Neural cell (in vitro differentiated cells): ENCODE measurements around the gene CAMK1D.
"Not testable (repeated sequence)": the region's sequence is repeated elsewhere in the genome, so short reads cannot be mapped to it uniquely, and the experiment has no call there.

ENCODE experiments used
- CTCF ChIP-seq: fragments of 450-650 bp; IDR thresholded peaks from 2 replicates; pipeline ENCODE4 v1.5.1; 2014; ENCODE audit warnings: antibody characterized with exemption, mild to moderate bottlenecking, moderate library complexity; ENCODE audit not compliant: poor library complexity, severe bottlenecking
- EZH2 ChIP-seq: fragments of 200-600, 300-800 bp; shearing (Covaris generic), sonication (generic); IDR thresholded peaks from 2 replicates; pipeline ENCODE4 v1.6.1; 2014; ENCODE audit warnings: antibody characterized with exemption, low read length, borderline replicate concordance, mild to moderate bottlenecking; ENCODE audit not compliant: insufficient read depth, poor library complexity, severe bottlenecking
- POLR2AphosphoS5 ChIP-seq: IDR thresholded peaks from 2 replicates; pipeline ENCODE4 v1.6.1; 2012
- TF ChIP-seq, protein P1 (sequence below): IDR thresholded peaks from 2 replicates; pipeline ENCODE4 v1.6.1; 2012; ENCODE audit warnings: borderline replicate concordance

GRCh38 chr10:12354696-12355095, 5.3 kb downstream of the CAMK1D start:
- TF ChIP-seq POLR2AphosphoS5, EZH2, CTCF: not testable (repeated sequence)
- TF ChIP-seq, protein P1, sequence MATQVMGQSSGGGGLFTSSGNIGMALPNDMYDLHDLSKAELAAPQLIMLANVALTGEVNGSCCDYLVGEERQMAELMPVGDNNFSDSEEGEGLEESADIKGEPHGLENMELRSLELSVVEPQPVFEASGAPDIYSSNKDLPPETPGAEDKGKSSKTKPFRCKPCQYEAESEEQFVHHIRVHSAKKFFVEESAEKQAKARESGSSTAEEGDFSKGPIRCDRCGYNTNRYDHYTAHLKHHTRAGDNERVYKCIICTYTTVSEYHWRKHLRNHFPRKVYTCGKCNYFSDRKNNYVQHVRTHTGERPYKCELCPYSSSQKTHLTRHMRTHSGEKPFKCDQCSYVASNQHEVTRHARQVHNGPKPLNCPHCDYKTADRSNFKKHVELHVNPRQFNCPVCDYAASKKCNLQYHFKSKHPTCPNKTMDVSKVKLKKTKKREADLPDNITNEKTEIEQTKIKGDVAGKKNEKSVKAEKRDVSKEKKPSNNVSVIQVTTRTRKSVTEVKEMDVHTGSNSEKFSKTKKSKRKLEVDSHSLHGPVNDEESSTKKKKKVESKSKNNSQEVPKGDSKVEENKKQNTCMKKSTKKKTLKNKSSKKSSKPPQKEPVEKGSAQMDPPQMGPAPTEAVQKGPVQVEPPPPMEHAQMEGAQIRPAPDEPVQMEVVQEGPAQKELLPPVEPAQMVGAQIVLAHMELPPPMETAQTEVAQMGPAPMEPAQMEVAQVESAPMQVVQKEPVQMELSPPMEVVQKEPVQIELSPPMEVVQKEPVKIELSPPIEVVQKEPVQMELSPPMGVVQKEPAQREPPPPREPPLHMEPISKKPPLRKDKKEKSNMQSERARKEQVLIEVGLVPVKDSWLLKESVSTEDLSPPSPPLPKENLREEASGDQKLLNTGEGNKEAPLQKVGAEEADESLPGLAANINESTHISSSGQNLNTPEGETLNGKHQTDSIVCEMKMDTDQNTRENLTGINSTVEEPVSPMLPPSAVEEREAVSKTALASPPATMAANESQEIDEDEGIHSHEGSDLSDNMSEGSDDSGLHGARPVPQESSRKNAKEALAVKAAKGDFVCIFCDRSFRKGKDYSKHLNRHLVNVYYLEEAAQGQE = not testable (repeated sequence)
